SK-N-MC (cell line): ENCODE results near the gene ARHGEF16.

Experiments
- EZH2 ChIP-seq: fragments of 200-600 bp; sonication (generic); IDR thresholded peaks from one replicate; pipeline ENCODE4 v1.6.1; 2017; ENCODE audit warnings: antibody characterized with exemption
- FOXP2 ChIP-seq: optimal IDR thresholded peaks from 2 replicates; pipeline ENCODE3; 2011; ENCODE audit warnings: mild to moderate bottlenecking, moderate library complexity; ENCODE audit not compliant: insufficient read depth; ENCODE audit errors: extremely low read length, control extremely low read depth
- POLR2AphosphoS5 ChIP-seq: IDR thresholded peaks from 2 replicates; pipeline ENCODE4 v1.6.1; 2012; ENCODE audit warnings: mild to moderate bottlenecking, low read depth, low read length, borderline replicate concordance

- no peak for TF ChIP-seq EZH2
- no peak for TF ChIP-seq POLR2AphosphoS5
- no peak for TF ChIP-seq FOXP2
Observed at GRCh38 chr1:3504822-3505153, 50.3 kb downstream of the ARHGEF16 start.
